ENCODE results near the gene ZNF511.

- TF ChIP-seq CTCF (IDR thresholded peaks at IDR 0.05) (no peak), EP300 (IDR thresholded peaks at IDR 0.05) (no peak), POLR2A (IDR thresholded peaks at IDR 0.05) (no peak)
These were observed 2.1 kb downstream of the ZNF511 start for GRCh38 chr10:133310789-133311188.

Data from upper lobe of left lung (tissue), 4 donors.